GM21619 (cell line): ENCODE measurements around the gene EFNA1.

Experiments used
- ATAC-seq: cut with Tn5 transposase; IDR thresholded peaks from one replicate; pipeline ENCODE4 v1.9.1; 2021; ENCODE audit not compliant: unreplicated experiment

Gene EFNA1

GRCh38 chr1:155173478-155174323 lies 46.0 kb downstream of the EFNA1 start, which contains the start of gene TRIM46:
Gene TRIM46 (plus strand): TSS chr1:155173849. CDS start chr1:155173967, 118 bp downstream.
- peak; percentile 9 for ATAC-seq

GRCh38 chr1:155174324-155175280 lies 46.9 kb downstream of the EFNA1 start:
- ATAC-seq = no peak

GRCh38 chr1:155175281-155175926 lies 47.7 kb downstream of the EFNA1 start:
- no peak for ATAC-seq

DNA sequence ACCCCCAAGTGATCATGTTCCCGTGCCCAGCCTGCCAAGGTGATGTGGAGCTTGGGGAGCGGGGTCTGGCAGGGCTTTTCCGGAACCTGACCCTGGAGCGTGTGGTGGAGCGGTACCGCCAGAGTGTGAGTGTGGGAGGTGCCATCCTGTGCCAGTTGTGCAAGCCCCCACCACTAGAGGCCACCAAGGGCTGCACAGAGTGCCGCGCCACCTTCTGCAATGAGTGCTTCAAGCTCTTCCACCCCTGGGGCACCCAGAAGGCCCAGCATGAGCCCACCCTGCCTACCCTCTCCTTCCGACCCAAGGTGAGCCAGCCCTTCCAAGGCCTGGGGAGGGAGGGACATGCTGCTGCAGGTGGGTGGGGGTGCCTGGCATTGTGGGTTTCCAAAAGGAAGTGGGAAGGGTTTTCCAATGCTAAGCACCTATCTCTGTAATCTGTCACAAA lies 48.3 kb downstream of the EFNA1 start:
- ATAC-seq = no peak

GRCh38 chr1:155176544-155177071 lies 48.9 kb downstream of the EFNA1 start:
- ATAC-seq = no peak

DNA sequence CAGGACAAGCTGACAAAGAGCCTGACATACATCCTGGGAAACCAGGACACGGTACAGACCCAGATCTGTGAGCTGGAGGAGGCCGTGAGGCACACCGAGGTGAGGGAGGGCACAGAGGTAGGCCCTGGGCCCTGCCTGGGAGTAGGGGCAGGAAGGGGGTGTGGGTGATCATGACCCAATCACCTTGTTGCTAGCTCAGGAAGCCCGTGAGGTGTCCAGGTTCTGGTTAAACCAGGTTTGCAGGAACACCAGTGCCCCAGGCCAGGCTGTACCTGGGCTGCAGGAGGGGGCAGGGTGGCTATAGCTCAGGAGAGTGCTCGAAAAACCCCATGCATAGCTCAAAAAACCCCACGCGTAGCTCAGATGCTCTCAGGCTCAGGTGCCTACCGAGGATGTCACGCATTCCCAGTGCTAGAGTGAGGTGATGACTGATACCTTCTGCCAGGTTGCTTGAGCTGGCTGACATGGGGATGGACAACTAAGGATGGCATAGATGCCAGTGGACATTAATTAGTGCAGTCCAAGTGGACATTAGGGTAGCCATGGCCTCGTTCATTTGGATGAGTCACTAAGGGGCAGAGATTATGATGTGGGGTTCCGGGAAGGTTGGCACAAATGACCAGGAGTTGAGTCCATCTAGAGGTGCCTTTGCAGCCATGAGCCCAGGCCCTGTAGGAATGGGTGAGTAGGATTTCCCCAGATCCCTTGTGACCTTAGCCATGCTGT lies 49.7 kb downstream of the EFNA1 start:
- ATAC-seq = no peak

- no peak for ATAC-seq
These were observed 50.2 kb downstream of the EFNA1 start for GRCh38 chr1:155177918-155178281.

DNA sequence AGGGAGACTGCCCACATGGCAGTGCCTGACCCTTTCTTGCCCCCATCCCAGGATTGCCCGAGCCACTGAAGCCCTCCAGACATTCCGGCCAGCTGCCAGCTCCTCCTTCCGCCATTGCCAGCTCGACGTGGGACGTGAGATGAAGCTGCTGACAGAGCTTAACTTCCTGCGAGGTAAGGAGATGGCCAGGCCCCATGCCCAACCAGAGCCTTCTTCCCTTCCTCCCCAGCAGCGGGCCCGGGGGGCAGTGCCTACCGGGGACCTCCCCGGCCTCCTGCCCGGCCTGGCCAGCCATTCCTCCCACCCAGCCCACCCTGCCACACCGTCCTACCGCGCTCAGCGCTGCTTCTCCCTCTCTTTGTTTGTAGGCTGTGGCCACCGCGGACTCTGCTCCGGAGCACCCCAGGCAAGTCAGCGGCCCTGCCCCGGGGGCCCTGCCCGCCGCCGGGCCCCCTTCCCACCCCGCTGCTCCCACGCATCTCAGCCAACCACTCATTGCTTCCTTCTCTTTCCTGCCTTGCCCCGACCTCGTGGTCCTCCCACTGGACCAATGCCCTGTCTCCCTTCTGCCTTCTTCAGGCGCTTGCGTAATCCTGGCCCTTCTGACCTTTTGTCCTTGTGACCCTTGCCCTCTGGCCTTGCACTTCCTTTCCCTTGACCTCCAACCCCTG lies 50.9 kb downstream of the EFNA1 start:
- no peak for ATAC-seq

- ATAC-seq = no peak
These were observed 51.7 kb downstream of the EFNA1 start for GRCh38 chr1:155179112-155180031.

DNA sequence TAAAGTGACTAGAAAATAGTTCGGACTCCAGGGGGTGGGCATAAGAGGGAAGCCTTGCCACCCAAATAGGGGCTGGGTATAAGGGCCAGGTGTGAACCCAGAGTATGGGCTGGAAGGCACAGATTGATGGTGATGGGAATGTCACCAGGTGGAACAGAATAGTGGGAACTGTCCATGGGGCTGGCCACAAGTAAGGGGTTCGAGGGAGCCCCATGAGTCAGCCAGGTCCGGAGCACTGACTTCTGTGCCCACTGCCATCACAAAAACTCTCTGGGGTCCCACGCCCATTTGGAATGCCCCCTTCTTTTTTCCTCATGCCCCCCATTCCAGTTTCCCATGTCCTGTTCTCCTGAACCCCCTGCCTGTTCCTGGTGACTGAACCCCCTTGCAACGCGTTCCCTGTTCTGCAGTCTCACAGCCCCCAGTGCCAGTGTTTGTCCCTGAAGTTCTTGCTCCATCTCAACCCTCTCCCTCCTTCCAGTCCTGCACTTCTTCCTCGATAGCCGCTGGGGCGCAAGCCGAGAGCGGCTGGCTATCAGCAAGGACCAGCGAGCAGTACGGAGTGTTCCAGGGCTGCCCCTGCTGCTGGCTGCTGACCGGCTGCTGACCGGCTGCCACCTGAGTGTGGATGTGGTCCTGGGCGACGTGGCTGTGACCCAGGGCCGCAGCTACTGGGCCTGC lies 53.8 kb downstream of the EFNA1 start:
- ATAC-seq = no peak

GRCh38 chr1:155182052-155182550 lies 54.4 kb downstream of the EFNA1 start:
- ATAC-seq = no peak

DNA sequence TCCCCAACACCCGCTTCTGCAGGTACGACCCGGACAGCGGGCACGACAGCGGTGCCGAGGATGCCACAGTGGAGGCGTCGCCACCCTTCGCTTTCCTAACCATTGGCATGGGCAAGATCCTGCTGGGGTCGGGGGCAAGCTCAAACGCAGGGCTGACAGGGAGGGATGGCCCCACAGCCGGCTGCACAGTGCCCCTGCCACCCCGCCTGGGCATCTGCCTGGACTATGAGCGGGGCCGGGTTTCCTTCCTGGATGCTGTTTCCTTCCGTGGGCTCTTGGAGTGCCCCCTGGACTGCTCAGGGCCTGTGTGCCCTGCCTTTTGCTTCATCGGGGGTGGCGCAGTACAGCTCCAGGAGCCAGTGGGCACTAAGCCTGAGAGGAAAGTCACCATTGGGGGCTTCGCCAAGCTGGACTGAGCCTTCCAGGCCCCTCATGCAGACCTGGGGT lies 56.1 kb downstream of the EFNA1 start:
- no peak for ATAC-seq

- ATAC-seq = no peak
These were observed 56.7 kb downstream of the EFNA1 start for GRCh38 chr1:155184351-155184811.
